SK-N-SH (cell line): ENCODE results near the gene ABL2. TPM values are rescaled to one million over a fixed set of nuclear protein-coding genes. Genes with fewer than 3 reads are reported as not detected.

Experiments used
- CTCF ChIA-PET: fragments of 300-600, 350-600 bp; formaldehyde crosslinking; extraction: SDS; loops from one replicate; lab custom pipeline; 2021; lab: Yijun Ruan, JAX
- POLR2A ChIA-PET: fragments of 350-600 bp; sonication (Branson Sonifier 250); formaldehyde crosslinking; extraction: SDS; loops from one replicate; lab custom pipeline; 2020; ENCODE audit warnings: antibody characterized with exemption, inconsistent platforms; lab: Yijun Ruan, JAX
- DNase-seq: peaks from one replicate; pipeline ENCODE4 v3.0.0; 2012
- H2AFZ ChIP-seq: fragments of 200-600 bp; sonication (generic); 2 replicates; pipeline ENCODE4 v1.8.1; 2016; ENCODE audit warnings: antibody characterized with exemption, mild to moderate bottlenecking, low read depth
- H3F3A ChIP-seq: fragments of 200-600 bp; sonication (generic); replicated peaks from 2 replicates; pipeline ENCODE3; 2016; ENCODE audit warnings: antibody characterized with exemption, mild to moderate bottlenecking; ENCODE audit not compliant: insufficient read depth
- H3K27ac ChIP-seq, 2 experiments: fragments of 200-500 bp in 1 of 2; fragments of 200-600 bp in 1 of 2; sonication (Bioruptor generic) in 1 of 2; sonication (generic), shearing (Covaris generic) in 1 of 2; 2 replicates each; pipeline versions ENCODE4 v1.5.1 to v1.6.1; 2014 to 2016; ENCODE audit warnings: low read depth in 2 of 2, inconsistent platforms in 1 of 2, low read length in 1 of 2, mild to moderate bottlenecking in 1 of 2, mixed read lengths in 1 of 2
- H3K27me3 ChIP-seq: fragments of 200-600 bp; sonication (generic), shearing (Covaris generic); 2 replicates; pipeline ENCODE4 v1.6.1; 2016; ENCODE audit warnings: mixed run types; ENCODE audit not compliant: insufficient read depth
- H3K36me3 ChIP-seq, 2 experiments: fragments of 200-500 bp in 1 of 2; fragments of 200-600 bp in 1 of 2; sonication (Bioruptor generic) in 1 of 2; sonication (generic) in 1 of 2; replicated peaks in 1 of 2; 2 replicates each; pipeline versions ENCODE3 to v1.5.1; 2014 to 2016; ENCODE audit warnings: low read length in 1 of 2, mild to moderate bottlenecking in 1 of 2; ENCODE audit not compliant: insufficient read depth in 2 of 2, control insufficient read depth in 1 of 2
- H3K4me1 ChIP-seq, 2 experiments: fragments of 200-500 bp in 1 of 2; fragments of 200-600 bp in 1 of 2; sonication (Bioruptor generic) in 1 of 2; sonication (generic), shearing (Covaris generic) in 1 of 2; 2 replicates each; pipeline versions ENCODE4 v1.5.1 to v1.6.1; 2014 to 2016; ENCODE audit warnings: low read depth in 1 of 2, low read length in 1 of 2, mixed run types in 1 of 2; ENCODE audit not compliant: insufficient read depth in 2 of 2, control insufficient read depth in 1 of 2
- H3K4me2 ChIP-seq: fragments of 200-600 bp; sonication (generic), shearing (Covaris generic); 2 replicates; pipeline ENCODE4 v1.6.1; 2017; ENCODE audit warnings: mixed run types
- H3K4me3 ChIP-seq, 2 experiments: fragments of 200-500 bp in 1 of 2; fragments of 200-600 bp in 1 of 2; sonication (Bioruptor generic) in 1 of 2; sonication (generic), shearing (Covaris generic) in 1 of 2; 2 replicates each; pipeline versions ENCODE4 v1.5.1 to v1.8.1; 2014 to 2016; ENCODE audit warnings: low read depth in 2 of 2, inconsistent platforms in 1 of 2, low read length in 1 of 2, mild to moderate bottlenecking in 1 of 2, mixed read lengths in 1 of 2, moderate library complexity in 1 of 2
- H3K79me2 ChIP-seq: fragments of 200-600 bp; sonication (generic); 2 replicates; pipeline ENCODE4 v1.8.1; 2017; ENCODE audit warnings: mild to moderate bottlenecking; ENCODE audit not compliant: insufficient read depth
- H3K9ac ChIP-seq: fragments of 200-600 bp; sonication (generic); 2 replicates; pipeline ENCODE4 v1.6.1; 2017; ENCODE audit warnings: mixed run types
- H3K9me2 ChIP-seq: fragments of 200-600 bp; sonication (generic); 2 replicates; pipeline ENCODE4 v1.6.1; 2017; ENCODE audit warnings: mixed run types
- H3K9me3 ChIP-seq: fragments of 200-600 bp; sonication (generic); 2 replicates; pipeline ENCODE4 v1.6.1; 2017; ENCODE audit warnings: mixed run types, mild to moderate bottlenecking, moderate library complexity
- H4K20me1 ChIP-seq: fragments of 200-600 bp; sonication (generic); 2 replicates; pipeline ENCODE4 v1.6.1; 2017; ENCODE audit warnings: mild to moderate bottlenecking, mixed run types; ENCODE audit not compliant: insufficient read depth
- CHD2 ChIP-seq: fragments of 150-350 bp; IDR thresholded peaks from 2 replicates; pipeline ENCODE4 v1.6.1; 2018; ENCODE audit warnings: low read length; ENCODE audit not compliant: partially characterized antibody
- ELF1 ChIP-seq: IDR thresholded peaks from 2 replicates; pipeline ENCODE4 v1.4.0; 2012
- EP300 ChIP-seq, 2 experiments: IDR thresholded peaks; 2 replicates each; pipeline versions ENCODE4 v1.4.0 to v1.6.1; 2012; ENCODE audit warnings: borderline replicate concordance in 1 of 2, low read depth in 1 of 2, low read length in 1 of 2
- EZH2phosphoT487 ChIP-seq: fragments of 200-600 bp; sonication (generic); IDR thresholded peaks from 2 replicates; pipeline ENCODE4 v1.6.1; 2017; ENCODE audit warnings: low read depth, mixed run types, mild to moderate bottlenecking, antibody characterized with exemption, moderate library complexity, borderline replicate concordance
- FOSL2 ChIP-seq: IDR thresholded peaks from 2 replicates; pipeline ENCODE4 v1.4.0; 2012; ENCODE audit warnings: low read depth, mild to moderate bottlenecking, moderate library complexity, borderline replicate concordance
- FOXJ3 ChIP-seq: sonication (generic); formaldehyde crosslinking; IDR thresholded peaks from 2 replicates; pipeline ENCODE4 v1.5.1; 2020; ENCODE audit warnings: mild to moderate bottlenecking, missing genetic modification reagents
- FOXM1 ChIP-seq: IDR thresholded peaks from 2 replicates; pipeline ENCODE4 v1.4.0; 2012; ENCODE audit warnings: low read depth, mild to moderate bottlenecking
- GABPA ChIP-seq: IDR thresholded peaks from 2 replicates; pipeline ENCODE4 v1.4.0; 2012; ENCODE audit warnings: low read depth, mild to moderate bottlenecking
- MXI1 ChIP-seq: IDR thresholded peaks from 2 replicates; pipeline ENCODE4 v1.6.1; 2012; ENCODE audit warnings: mild to moderate bottlenecking, low read depth, low read length, improper control_type of control experiment
- NFIC ChIP-seq: IDR thresholded peaks from 2 replicates; pipeline ENCODE4 v1.4.0; 2012; ENCODE audit warnings: borderline replicate concordance
- POLR2AphosphoS5 ChIP-seq: IDR thresholded peaks from 2 replicates; pipeline ENCODE4 v1.6.1; 2012; ENCODE audit warnings: low read depth, low read length
- RXRA ChIP-seq: IDR thresholded peaks from 2 replicates; pipeline ENCODE4 v1.4.0; 2012; ENCODE audit warnings: low read depth, mild to moderate bottlenecking, borderline replicate concordance
- TAF1 ChIP-seq: IDR thresholded peaks from 2 replicates; pipeline ENCODE4 v1.6.1; 2012; ENCODE audit warnings: low read depth, mild to moderate bottlenecking, low read length, moderate library complexity, borderline replicate concordance
- TCF12 ChIP-seq: IDR thresholded peaks from 2 replicates; pipeline ENCODE4 v1.4.0; 2012
- TEAD4 ChIP-seq: IDR thresholded peaks from 2 replicates; pipeline ENCODE4 v1.4.0; 2012; ENCODE audit warnings: mild to moderate bottlenecking, borderline replicate concordance; ENCODE audit not compliant: insufficient read depth
- YY1 ChIP-seq: IDR thresholded peaks from 2 replicates; pipeline ENCODE4 v1.4.0; 2012; ENCODE audit warnings: low read depth, mild to moderate bottlenecking
- WGBS: methylation state at CpG from one replicate; pipeline ENCODE4 v1.1.6; 2017; ENCODE audit warnings: low lambda C conversion rate; 5-methylcytosine and 5-hydroxymethylcytosine counted together
- polyA plus RNA-seq, 3 experiments: library from polyadenylated mRNA; depleted of rRNA; stranded (reverse); fragments of >200 nt; gene quantifications; 2 replicates each; pipeline ENCODE4 v1.2.3, GENCODE V29; 2012
- TF ChIP-seq, protein P1 (sequence below): IDR thresholded peaks from 2 replicates; pipeline ENCODE4; 2012
- TF ChIP-seq, protein P2 (sequence below): fragments of 200-600 bp; sonication (generic); IDR thresholded peaks from 2 replicates; pipeline ENCODE4 v1.6.1; 2017; ENCODE audit warnings: antibody characterized with exemption, mild to moderate bottlenecking, moderate library complexity
- TF ChIP-seq, protein P3 (sequence below): IDR thresholded peaks from 2 replicates; pipeline ENCODE4 v1.4.0; 2012; ENCODE audit warnings: low read depth
- TF ChIP-seq, protein P4 (sequence below): fragments of 150-350 bp; IDR thresholded peaks from 2 replicates; pipeline ENCODE4 v1.6.1; 2017; ENCODE audit warnings: antibody characterized with exemption, low read length, low read depth, borderline replicate concordance

Gene ABL2
- polyA plus RNA-seq, 1 of the 3 experiments (the other 2 are of a cell fraction): 7.5 TPM

DNA sequence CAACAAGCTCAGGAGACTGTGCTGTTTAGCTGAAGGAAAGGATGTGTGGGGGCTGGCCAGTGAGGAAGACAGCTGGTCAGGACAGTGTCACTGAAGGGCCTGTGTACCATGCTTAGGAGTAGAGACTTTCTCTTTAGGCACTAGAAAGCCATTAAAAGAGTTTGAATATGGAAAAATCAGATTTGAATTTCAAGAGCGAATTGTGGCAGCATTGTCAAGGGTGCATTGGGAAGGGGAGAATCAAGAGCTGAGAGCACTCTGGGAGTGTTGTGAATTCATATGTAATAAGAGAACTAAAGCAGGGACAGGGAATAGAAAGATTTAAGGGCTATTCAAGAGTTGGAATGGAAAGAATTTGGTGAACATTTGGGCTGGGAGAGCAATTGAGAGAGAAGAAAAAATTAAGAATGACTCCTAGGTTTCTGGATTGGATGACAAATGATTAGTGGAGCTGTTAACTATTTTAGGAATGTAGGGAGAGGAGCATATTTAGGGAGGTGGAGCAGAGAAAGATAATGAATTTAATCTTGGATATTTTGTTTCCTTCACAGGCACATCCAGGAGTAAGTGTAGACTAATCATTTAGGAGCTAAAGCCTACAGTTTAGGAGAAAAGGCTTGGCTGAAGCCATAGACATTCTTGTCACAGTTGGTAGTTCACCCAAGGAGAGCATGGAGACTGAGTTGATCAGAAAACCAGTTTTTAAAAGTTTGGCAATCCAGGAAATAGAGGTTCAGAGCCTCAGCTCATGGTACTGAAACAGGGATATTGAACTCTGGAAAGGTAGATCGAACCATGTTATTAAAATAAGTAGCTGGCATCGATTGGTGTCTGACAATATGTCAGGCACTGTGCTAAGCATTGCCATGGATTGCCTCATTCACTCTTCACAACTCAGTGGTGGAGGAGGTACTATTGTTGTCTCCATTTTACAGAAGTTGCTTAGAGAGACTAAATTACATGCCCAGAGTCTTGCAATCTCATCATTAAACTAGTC lies 170.7 kb downstream of the ABL2 start:
- Histone ChIP-seq H3K9me3 (no peaks in the 10 kb centered on the region), H4K20me1 (no peaks in the 10 kb centered on the region), H3K36me3 (peaks cover 15 to 21% of the 10 kb centered on the region in 2 experiments), H3K4me3 (no peak overlapping the region), H3K4me1 (peaks cover 3 to 8% of the 10 kb centered on the region in 2 experiments; a peak in 3 of 4 replicates), H3K9ac (peak overlapping the region; percentile 1; the same call in 1 of the 2 replicates), H3K4me2 (0 out of 2 replicates have a peak overlapping the region, but pooled peaks have one; percentile 31), H3K79me2 (no peaks in the 10 kb centered on the region), H2AFZ (no peak overlapping the region), H3K27ac (peak overlapping the region; percentile 25 to 82), H3K27me3 (no peaks in the 10 kb centered on the region), H3K9me2 (no peaks in the 10 kb centered on the region), H3F3A (no peaks in the 10 kb centered on the region)
- WGBS: 94% methylated on average over 3 of the region's 3 CpGs
- TF ChIP-seq, protein P1, sequence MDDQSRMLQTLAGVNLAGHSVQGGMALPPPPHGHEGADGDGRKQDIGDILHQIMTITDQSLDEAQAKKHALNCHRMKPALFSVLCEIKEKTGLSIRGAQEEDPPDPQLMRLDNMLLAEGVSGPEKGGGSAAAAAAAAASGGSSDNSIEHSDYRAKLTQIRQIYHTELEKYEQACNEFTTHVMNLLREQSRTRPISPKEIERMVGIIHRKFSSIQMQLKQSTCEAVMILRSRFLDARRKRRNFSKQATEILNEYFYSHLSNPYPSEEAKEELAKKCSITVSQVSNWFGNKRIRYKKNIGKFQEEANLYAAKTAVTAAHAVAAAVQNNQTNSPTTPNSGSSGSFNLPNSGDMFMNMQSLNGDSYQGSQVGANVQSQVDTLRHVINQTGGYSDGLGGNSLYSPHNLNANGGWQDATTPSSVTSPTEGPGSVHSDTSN: 0 out of 2 replicates have a peak, but pooled peaks have one; percentile 25
- TF ChIP-seq ELF1 (no peak), CHD2 (no peak), FOSL2 (no peak), EP300 (IDR thresholded peaks at IDR 0.05; ENCODE audit: borderline replicate concordance in 1 of 2, low read depth in 1 of 2, low read length in 1 of 2) (no peak), TEAD4 (peak; percentile 30; the same call in 1 of the 2 replicates), TCF12 (no peak)
- TF ChIP-seq, protein P2, sequence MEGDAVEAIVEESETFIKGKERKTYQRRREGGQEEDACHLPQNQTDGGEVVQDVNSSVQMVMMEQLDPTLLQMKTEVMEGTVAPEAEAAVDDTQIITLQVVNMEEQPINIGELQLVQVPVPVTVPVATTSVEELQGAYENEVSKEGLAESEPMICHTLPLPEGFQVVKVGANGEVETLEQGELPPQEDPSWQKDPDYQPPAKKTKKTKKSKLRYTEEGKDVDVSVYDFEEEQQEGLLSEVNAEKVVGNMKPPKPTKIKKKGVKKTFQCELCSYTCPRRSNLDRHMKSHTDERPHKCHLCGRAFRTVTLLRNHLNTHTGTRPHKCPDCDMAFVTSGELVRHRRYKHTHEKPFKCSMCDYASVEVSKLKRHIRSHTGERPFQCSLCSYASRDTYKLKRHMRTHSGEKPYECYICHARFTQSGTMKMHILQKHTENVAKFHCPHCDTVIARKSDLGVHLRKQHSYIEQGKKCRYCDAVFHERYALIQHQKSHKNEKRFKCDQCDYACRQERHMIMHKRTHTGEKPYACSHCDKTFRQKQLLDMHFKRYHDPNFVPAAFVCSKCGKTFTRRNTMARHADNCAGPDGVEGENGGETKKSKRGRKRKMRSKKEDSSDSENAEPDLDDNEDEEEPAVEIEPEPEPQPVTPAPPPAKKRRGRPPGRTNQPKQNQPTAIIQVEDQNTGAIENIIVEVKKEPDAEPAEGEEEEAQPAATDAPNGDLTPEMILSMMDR: no peak
- CTCF ChIA-PET: interaction anchor here (0.7 to 1.9 kb wide), 6 partner anchors 8 to 516 kb away, joined by 3 to 5 read pairs (median 4); no protein-coding TSS in a partner anchor
- POLR2A ChIA-PET: no interaction called here
- DNase-seq: no peak

DNA sequence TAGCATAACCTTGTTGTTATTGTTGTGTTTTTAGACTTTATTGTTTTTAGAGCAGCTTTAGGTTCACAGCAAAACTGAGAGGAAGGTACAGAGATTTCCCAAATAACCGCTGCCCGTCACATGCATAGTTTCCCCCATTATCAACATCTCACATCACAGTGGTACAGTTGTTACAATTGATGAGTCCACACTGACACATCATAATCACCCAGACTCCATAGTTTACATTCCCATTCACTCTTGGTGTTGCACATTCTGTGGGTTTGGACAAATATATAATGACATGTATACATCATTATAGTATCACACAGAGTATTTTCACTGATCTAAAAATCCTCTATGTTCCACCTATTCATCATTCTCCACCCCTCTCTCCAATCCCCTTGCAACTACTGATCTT lies 173.5 kb downstream of the ABL2 start:
- H3K79me2 ChIP-seq: no peaks in the 10 kb centered on the region
- no peak overlapping the region for H3K27ac ChIP-seq
- WGBS: 100% methylated on average over 2 of the region's 2 CpGs
- peaks cover 6 to 8% of the 10 kb centered on the region in 2 experiments; a peak in 3 of 4 replicates for H3K4me1 ChIP-seq
- H3F3A ChIP-seq: no peaks in the 10 kb centered on the region
- no peak for TF ChIP-seq RXRA
- TF ChIP-seq FOXJ3 (CRISPR knock-in tag): no peak
- TF ChIP-seq YY1: no peak
- TF ChIP-seq GABPA: no peak
- TF ChIP-seq POLR2AphosphoS5: no peak
- TF ChIP-seq, protein P3, sequence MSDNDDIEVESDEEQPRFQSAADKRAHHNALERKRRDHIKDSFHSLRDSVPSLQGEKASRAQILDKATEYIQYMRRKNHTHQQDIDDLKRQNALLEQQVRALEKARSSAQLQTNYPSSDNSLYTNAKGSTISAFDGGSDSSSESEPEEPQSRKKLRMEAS: no peak
- TF ChIP-seq, protein P4, sequence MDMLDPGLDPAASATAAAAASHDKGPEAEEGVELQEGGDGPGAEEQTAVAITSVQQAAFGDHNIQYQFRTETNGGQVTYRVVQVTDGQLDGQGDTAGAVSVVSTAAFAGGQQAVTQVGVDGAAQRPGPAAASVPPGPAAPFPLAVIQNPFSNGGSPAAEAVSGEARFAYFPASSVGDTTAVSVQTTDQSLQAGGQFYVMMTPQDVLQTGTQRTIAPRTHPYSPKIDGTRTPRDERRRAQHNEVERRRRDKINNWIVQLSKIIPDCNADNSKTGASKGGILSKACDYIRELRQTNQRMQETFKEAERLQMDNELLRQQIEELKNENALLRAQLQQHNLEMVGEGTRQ: no peak
- no peak for TF ChIP-seq FOXM1
- TF ChIP-seq TAF1: no peak
- TF ChIP-seq TEAD4: no peak
- TF ChIP-seq FOSL2: no peak
- TF ChIP-seq EZH2phosphoT487: no peak
- no peak for TF ChIP-seq MXI1
- no peak for TF ChIP-seq NFIC
- TF ChIP-seq, all 33 proteins: peak for 0
- Histone ChIP-seq H3K36me3 (peaks cover 15 to 21% of the 10 kb centered on the region in 2 experiments), H3K9ac (no peak overlapping the region), H3K27me3 (no peaks in the 10 kb centered on the region), H2AFZ (no peak overlapping the region), H3K9me3 (no peaks in the 10 kb centered on the region), H3K4me3 (no peak overlapping the region), H3K9me2 (no peaks in the 10 kb centered on the region), H4K20me1 (no peaks in the 10 kb centered on the region), H3K4me2 (no peak overlapping the region)
- no peak for DNase-seq
- POLR2A ChIA-PET: no interaction called here
- CTCF ChIA-PET: interaction anchor here (1.6 kb wide), 1 partner anchor 53 kb away, joined by 3 read pairs; no protein-coding TSS in a partner anchor
